ENCODE measurements around the gene PYM1. TPM values are rescaled to one million over a fixed set of nuclear protein-coding genes. Genes with fewer than 3 reads are reported as not detected.

The PYM1 gene
- total RNA-seq, 1 donor from 2014 or later: 41.7 TPM

- Mint-ChIP-seq H3K27ac (no peak overlapping the region), H3K9me3 (no peaks in the 10 kb centered on the region), H3K4me1 (peaks cover 30% of the 10 kb centered on the region), H3K4me3 (no peak overlapping the region), H3K27me3 (no peaks in the 10 kb centered on the region), H3K36me3 (ENCODE audit: low read depth) (peaks cover 16% of the 10 kb centered on the region)
- DNase-seq (no peak), ATAC-seq (ENCODE audit: low read depth) (no peak)
- no peak for TF ChIP-seq CTCF (IDR thresholded peaks at IDR 0.05)
- intact Hi-C loops (cut with micrococcal nuclease): loop anchor here (2.0 to 5.0 kb wide), 3 partner anchors 146 to 665 kb away; partner anchors contain the start of genes NABP2, RNF41 and ZC3H10
- POLR2A ChIA-PET: no interaction called here
- CTCF ChIA-PET: no interaction called here
These were observed 44.8 kb upstream of the PYM1 start for GRCh38 chr12:55972456-55972855.

- CTCF ChIA-PET: no interaction called here
- no peak for ATAC-seq (ENCODE audit: low read depth)
- H3K9me3 Mint-ChIP-seq: no peaks in the 10 kb centered on the region
- H3K27me3 Mint-ChIP-seq: no peaks in the 10 kb centered on the region
- intact Hi-C loops (cut with micrococcal nuclease): loop anchor here (2.0 to 5.0 kb wide), 3 partner anchors 147 to 665 kb away; partner anchors contain the start of genes NABP2, RNF41 and ZC3H10
- DNase-seq: no peak
- H3K36me3 Mint-ChIP-seq (ENCODE audit: low read depth): peaks cover 13% of the 10 kb centered on the region
- H3K4me1 Mint-ChIP-seq: peaks cover 30% of the 10 kb centered on the region
- TF ChIP-seq CTCF (IDR thresholded peaks at IDR 0.05): no peak
- POLR2A ChIA-PET: no interaction called here
- no peak overlapping the region for H3K27ac Mint-ChIP-seq
- no peak overlapping the region for H3K4me3 Mint-ChIP-seq
These were observed 44.3 kb upstream of the PYM1 start for GRCh38 chr12:55972042-55972441.

- Mint-ChIP-seq H3K4me3 (peak overlapping the region; percentile 25), H3K36me3 (ENCODE audit: low read depth) (peaks cover 16% of the 10 kb centered on the region), H3K9me3 (no peaks in the 10 kb centered on the region), H3K4me1 (peaks cover 33% of the 10 kb centered on the region), H3K27ac (no peak overlapping the region), H3K27me3 (no peaks in the 10 kb centered on the region)
- ATAC-seq (ENCODE audit: low read depth) (no peak), DNase-seq (no peak)
- POLR2A ChIA-PET: interaction anchor here (0.5 kb wide), 1 partner anchor 58 kb away, joined by 3 read pairs; no protein-coding TSS in a partner anchor
- no peak for TF ChIP-seq CTCF (IDR thresholded peaks at IDR 0.05)
- intact Hi-C loops (cut with micrococcal nuclease): loop anchor here (5.0 kb wide), 2 partner anchors 252 to 667 kb away; partner anchors contain the start of genes NABP2 and RNF41
- CTCF ChIA-PET: no interaction called here
These were observed 43.1 kb upstream of the PYM1 start for GRCh38 chr12:55970775-55971174.

GRCh38 chr12:55969356-55969755 lies 41.7 kb upstream of the PYM1 start:
- no peak overlapping the region for H3K4me3 Mint-ChIP-seq
- intact Hi-C loops (cut with micrococcal nuclease): no loop called here
- DNase-seq (no peak), ATAC-seq (ENCODE audit: low read depth) (no peak)
- ChIA-PET POLR2A (interaction anchor here (0.7 to 1.4 kb wide), 5 partner anchors 9 to 1138 kb away, joined by 3 to 8 read pairs (median 4); partner anchors contain the start of genes ORMDL2 and SARNP), CTCF (interaction anchor here (1.0 kb wide), 1 partner anchor 231 kb away, joined by 4 read pairs; no protein-coding TSS in a partner anchor)
- H3K36me3 Mint-ChIP-seq (ENCODE audit: low read depth): peaks cover 14% of the 10 kb centered on the region
- no peak overlapping the region for H3K27ac Mint-ChIP-seq
- H3K27me3 Mint-ChIP-seq: no peaks in the 10 kb centered on the region
- no peak for TF ChIP-seq CTCF (IDR thresholded peaks at IDR 0.05)
- H3K9me3 Mint-ChIP-seq: no peaks in the 10 kb centered on the region
- H3K4me1 Mint-ChIP-seq: peaks cover 36% of the 10 kb centered on the region

GRCh38 chr12:55966408-55967281 lies 39.0 kb upstream of the PYM1 start, which contains the start of gene CDK2:
CDK2 (plus strand) TSS chr12:55966830; CDS start chr12:55967009, 179 bp downstream.
- peaks cover 34% of the 10 kb centered on the region for H3K4me1 Mint-ChIP-seq
- CTCF ChIA-PET: no interaction called here
- peak; percentile 99 for ATAC-seq (ENCODE audit: low read depth)

More at GRCh38 chr12:55966408-55967281, 39.0 kb upstream of the PYM1 start, which contains the start of gene CDK2:
- H3K36me3 Mint-ChIP-seq (ENCODE audit: low read depth): peaks cover 14% of the 10 kb centered on the region
- H3K27me3 Mint-ChIP-seq: no peaks in the 10 kb centered on the region
- H3K4me3 Mint-ChIP-seq: peak within 1 kb of the TSS; percentile 93
- peak; percentile 83 for DNase-seq
- H3K27ac Mint-ChIP-seq: peak within 1 kb of the TSS; percentile 66
- no peaks in the 10 kb centered on the region for H3K9me3 Mint-ChIP-seq
- no peak for TF ChIP-seq CTCF (IDR thresholded peaks at IDR 0.05)
- intact Hi-C loops (cut with micrococcal nuclease): loop anchor here (1.0 kb wide), 1 partner anchor 8 kb away; the partner anchor contains the start of gene RAB5B
- POLR2A ChIA-PET: interaction anchor here (0.6 kb wide), 1 partner anchor 63 kb away, joined by 6 read pairs; no protein-coding TSS in a partner anchor
